ENCODE results near the gene SYCE3.

DNA sequence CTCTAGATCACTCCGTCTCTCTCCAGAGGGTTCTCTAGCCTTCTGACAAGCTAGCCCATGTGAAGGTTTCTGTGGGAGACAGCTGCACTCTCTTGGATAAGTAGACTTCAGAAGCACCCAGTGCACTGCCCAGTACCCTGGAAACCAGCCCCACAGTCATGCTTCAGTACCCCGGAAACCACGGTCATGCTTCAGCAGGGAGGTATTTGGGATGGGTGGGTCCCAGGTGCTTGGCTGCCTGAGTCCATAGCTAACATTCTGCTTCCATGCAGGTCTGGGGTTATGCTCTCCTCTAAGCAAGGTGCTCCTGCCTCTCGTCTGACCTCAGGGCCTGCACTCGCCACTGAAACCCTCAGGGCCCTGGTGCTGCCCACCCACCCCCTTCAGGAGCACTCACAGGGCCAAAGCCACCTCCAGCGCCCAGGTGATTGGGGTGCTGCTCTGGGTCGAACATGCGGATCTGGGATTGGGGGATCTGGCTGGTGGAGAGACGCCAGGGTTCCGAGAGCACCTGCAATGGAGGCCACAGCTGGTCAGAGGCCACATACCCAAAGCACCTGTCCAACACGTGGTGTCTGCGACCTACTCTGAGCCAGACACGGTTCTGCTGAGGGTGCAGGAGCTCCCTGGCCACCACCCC is 7.3 kb upstream of the SYCE3 start:
- TF ChIP-seq POLR2A (IDR thresholded peaks at IDR 0.05) = no peak
- TF ChIP-seq, protein P1, sequence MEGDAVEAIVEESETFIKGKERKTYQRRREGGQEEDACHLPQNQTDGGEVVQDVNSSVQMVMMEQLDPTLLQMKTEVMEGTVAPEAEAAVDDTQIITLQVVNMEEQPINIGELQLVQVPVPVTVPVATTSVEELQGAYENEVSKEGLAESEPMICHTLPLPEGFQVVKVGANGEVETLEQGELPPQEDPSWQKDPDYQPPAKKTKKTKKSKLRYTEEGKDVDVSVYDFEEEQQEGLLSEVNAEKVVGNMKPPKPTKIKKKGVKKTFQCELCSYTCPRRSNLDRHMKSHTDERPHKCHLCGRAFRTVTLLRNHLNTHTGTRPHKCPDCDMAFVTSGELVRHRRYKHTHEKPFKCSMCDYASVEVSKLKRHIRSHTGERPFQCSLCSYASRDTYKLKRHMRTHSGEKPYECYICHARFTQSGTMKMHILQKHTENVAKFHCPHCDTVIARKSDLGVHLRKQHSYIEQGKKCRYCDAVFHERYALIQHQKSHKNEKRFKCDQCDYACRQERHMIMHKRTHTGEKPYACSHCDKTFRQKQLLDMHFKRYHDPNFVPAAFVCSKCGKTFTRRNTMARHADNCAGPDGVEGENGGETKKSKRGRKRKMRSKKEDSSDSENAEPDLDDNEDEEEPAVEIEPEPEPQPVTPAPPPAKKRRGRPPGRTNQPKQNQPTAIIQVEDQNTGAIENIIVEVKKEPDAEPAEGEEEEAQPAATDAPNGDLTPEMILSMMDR (IDR thresholded peaks at IDR 0.05) = no peak
